HEK293 (cell line): ENCODE measurements around the gene RND2.

Experiments used
- CTCF ChIP-seq: fragments of 450-650 bp; formaldehyde crosslinking; IDR thresholded peaks from 2 replicates; pipeline ENCODE4 v1.5.1; 2016; ENCODE audit warnings: missing biosample characterization, missing genetic modification characterization
- RBAK ChIP-seq: fragments of 450-650 bp; formaldehyde crosslinking; IDR thresholded peaks from 2 replicates; pipeline ENCODE4 v1.5.1; 2016; ENCODE audit warnings: missing biosample characterization, missing genetic modification characterization
- ZBTB1 ChIP-seq: fragments of 450-650 bp; formaldehyde crosslinking; IDR thresholded peaks from 2 replicates; pipeline ENCODE4 v1.5.1; 2016; ENCODE audit warnings: missing biosample characterization, missing genetic modification characterization
- ZBTB20 ChIP-seq: fragments of 450-650 bp; formaldehyde crosslinking; IDR thresholded peaks from 2 replicates; pipeline ENCODE4 v1.5.1; 2016; ENCODE audit warnings: missing biosample characterization, missing genetic modification characterization
- ZFP3 ChIP-seq: fragments of 450-650 bp; formaldehyde crosslinking; IDR thresholded peaks from 2 replicates; pipeline ENCODE4 v1.5.1; 2016; ENCODE audit warnings: low read depth, missing biosample characterization, missing genetic modification characterization
- ZNF114 ChIP-seq: fragments of 450-650 bp; formaldehyde crosslinking; IDR thresholded peaks from 2 replicates; pipeline ENCODE4 v1.5.0; 2017; ENCODE audit warnings: missing biosample characterization, missing genetic modification characterization
- ZNF239 ChIP-seq: fragments of 450-650 bp; formaldehyde crosslinking; IDR thresholded peaks from 2 replicates; pipeline ENCODE4 v1.5.1; 2016; ENCODE audit warnings: missing biosample characterization, missing genetic modification characterization
- ZNF248 ChIP-seq: fragments of 450-650 bp; formaldehyde crosslinking; IDR thresholded peaks from 2 replicates; pipeline ENCODE4 v1.5.1; 2017; ENCODE audit warnings: missing biosample characterization, missing genetic modification characterization
- ZNF391 ChIP-seq: fragments of 450-650 bp; formaldehyde crosslinking; IDR thresholded peaks from 2 replicates; pipeline ENCODE4 v1.5.1; 2016; ENCODE audit warnings: low read depth, missing biosample characterization, missing genetic modification characterization, borderline replicate concordance
- ZNF404 ChIP-seq: fragments of 450-650 bp; formaldehyde crosslinking; IDR thresholded peaks from 2 replicates; pipeline ENCODE4 v1.5.1; 2017; ENCODE audit warnings: missing biosample characterization, missing genetic modification characterization
- ZNF423 ChIP-seq: fragments of 450-650 bp; formaldehyde crosslinking; IDR thresholded peaks from 2 replicates; pipeline ENCODE4 v1.5.1; 2016; ENCODE audit warnings: missing biosample characterization, missing genetic modification characterization
- ZNF473 ChIP-seq: fragments of 450-650 bp; formaldehyde crosslinking; IDR thresholded peaks from 2 replicates; pipeline ENCODE4 v1.5.1; 2017; ENCODE audit warnings: missing biosample characterization, missing genetic modification characterization
- ZNF549 ChIP-seq: fragments of 450-650 bp; IDR thresholded peaks from 2 replicates; pipeline ENCODE4 v1.5.1; 2018; ENCODE audit warnings: missing biosample characterization, missing genetic modification characterization, mild to moderate bottlenecking, inconsistent platforms, moderate library complexity
- ZSCAN30 ChIP-seq: fragments of 450-650 bp; IDR thresholded peaks from 2 replicates; pipeline ENCODE4 v1.5.1; 2018; ENCODE audit warnings: missing biosample characterization, mild to moderate bottlenecking, missing genetic modification characterization, moderate library complexity

- TF ChIP-seq ZSCAN30 (tag by site-specific recombination) = no peak
- TF ChIP-seq CTCF = no peak
- no peak for TF ChIP-seq ZBTB1 (tag by site-specific recombination)
- no peak for TF ChIP-seq ZNF423 (tag by site-specific recombination)
- TF ChIP-seq ZNF549 (tag by site-specific recombination) = no peak
- no peak for TF ChIP-seq ZNF391 (tag by site-specific recombination)
- TF ChIP-seq ZFP3 (tag by site-specific recombination) = no peak
- no peak for TF ChIP-seq ZBTB20
- no peak for TF ChIP-seq RBAK (tag by site-specific recombination)
- TF ChIP-seq ZNF114 (tag by site-specific recombination) = no peak
- no peak for TF ChIP-seq ZNF404 (tag by site-specific recombination)
- no peak for TF ChIP-seq ZNF248 (tag by site-specific recombination)
- TF ChIP-seq ZNF239 = no peak
- TF ChIP-seq ZNF473 (tag by site-specific recombination) = no peak
Observed at GRCh38 chr17:43070872-43071271, 45.8 kb downstream of the RND2 start.
